NCI-H146 treated with DMSO at 0.1 percent for 48 hours (cell line): ENCODE measurements around the gene TP63.
"Not testable (repeated sequence)": the region's sequence is repeated elsewhere in the genome, so short reads cannot be mapped to it uniquely, and the experiment has no call there.

Experiments
- DNase-seq: peaks from one replicate; lab custom pipeline; 2025; ENCODE audit not compliant: unreplicated experiment; lab: John Stamatoyannopoulos, UW

TP63 gene

GRCh38 chr3:189631373-189631408 lies at the start of gene TP63:
Gene TP63, plus strand, starts transcription at chr3:189631389. Its CDS starts 127 bp downstream, at chr3:189631516.
- no peak for DNase-seq

DNA sequence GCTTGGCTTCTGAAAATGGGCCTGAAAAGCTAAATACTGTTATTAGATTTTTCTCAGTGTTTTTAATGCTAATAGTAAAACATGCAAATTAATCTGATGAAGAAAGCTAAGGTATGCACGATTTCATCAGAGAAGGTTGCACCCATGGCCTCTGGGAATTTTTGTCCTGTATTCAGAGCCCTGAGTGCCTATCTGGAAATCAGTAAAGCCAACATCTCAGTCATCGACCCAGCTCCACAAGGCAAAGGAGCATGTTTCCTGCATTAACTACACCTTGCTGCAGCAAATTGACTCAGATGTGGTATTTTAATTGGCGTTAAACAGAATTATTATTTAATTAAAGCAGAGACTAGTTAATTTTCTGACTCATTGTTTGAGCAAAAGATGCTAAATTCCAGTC lies 49.0 kb upstream of the TP63 start:
- no peak for DNase-seq

- DNase-seq, result no peak
Measured at GRCh38 chr3:189584645-189585044, 46.5 kb upstream of the TP63 start.

- DNase-seq, result no peak
Measured at GRCh38 chr3:189586941-189587663, 44.1 kb upstream of the TP63 start.

DNA sequence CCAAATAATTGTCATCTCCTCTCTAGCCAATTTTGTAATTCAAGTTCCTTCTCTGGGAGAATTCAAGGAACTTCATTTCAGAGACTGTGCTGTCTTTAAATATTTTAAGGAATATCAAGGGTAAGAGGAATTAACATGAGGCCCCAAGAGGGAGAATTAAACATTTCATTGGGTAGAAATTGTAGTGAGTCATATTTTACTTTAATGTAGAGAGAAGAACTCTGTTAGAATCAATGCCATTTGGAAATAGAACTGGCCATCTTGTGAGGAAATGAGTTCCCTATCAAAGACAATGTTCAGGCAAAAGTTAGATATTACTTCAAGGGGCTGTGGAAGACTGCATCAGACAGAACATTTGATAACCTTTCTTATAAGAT lies 43.5 kb upstream of the TP63 start:
- DNase-seq, result no peak

DNA sequence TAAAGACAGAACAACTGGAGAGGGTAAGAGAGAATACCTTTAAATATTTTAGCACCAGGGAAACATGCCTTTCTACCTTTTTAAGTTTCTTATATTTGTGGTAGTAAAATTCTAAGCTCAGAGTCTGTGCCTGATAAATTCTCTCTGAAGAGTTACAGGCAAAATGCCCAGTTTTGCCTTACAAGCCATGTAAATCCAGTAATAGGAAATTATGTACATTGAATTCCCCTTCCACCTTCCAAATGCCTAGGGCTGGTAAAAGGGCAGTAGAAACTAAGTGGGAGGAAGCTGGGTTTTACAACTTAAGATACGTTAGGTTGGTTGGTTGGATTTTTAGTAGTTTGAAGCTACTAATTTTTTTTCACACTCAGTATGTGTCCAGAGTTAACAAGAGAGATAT lies 43.1 kb upstream of the TP63 start:
- DNase-seq, result no peak

- no peak for DNase-seq
Measured at GRCh38 chr3:189588475-189589178, 42.6 kb upstream of the TP63 start.

DNA sequence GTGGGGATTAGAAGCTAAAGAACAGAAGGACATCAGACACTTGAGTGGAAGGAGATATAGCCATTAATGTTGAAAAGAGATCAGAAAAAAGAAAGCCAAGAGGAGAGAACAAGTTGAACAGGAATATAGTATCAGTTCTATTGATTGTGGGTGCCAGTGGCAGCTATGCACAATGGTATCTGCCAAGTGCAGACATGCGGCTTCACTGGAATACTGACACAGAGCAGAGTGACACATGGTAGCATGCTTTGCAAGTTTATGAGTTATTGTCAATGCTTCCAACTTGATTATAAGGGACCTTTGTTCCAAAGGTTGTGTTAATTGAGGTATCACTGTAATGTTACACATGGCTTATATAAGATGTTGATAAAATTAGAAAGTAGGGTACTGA lies 42.0 kb upstream of the TP63 start:
- no peak for DNase-seq

DNA sequence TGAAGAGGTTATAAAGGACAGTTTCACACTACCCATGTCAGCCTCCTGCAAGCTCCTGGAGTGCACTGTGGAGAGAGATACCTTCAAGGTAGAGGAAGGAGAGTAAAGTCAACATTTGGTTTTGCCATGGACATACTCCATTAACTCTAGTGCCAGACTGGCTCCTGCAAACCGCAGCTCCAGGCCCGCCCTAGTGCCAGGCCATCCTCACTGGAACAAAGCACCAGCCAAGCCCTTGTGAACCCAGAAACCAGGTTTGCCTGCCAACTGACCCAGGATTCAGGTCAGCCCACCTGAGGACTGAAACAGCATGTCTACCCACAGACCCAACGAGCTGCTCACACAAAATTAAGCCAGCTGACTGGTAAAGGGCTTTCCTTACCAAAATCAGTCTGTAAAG lies 41.0 kb upstream of the TP63 start:
- no peak for DNase-seq

GRCh38 chr3:189593581-189593980 lies 37.6 kb upstream of the TP63 start:
- no peak for DNase-seq

- not testable (repeated sequence) for DNase-seq
Measured at GRCh38 chr3:189596078-189596979, 34.9 kb upstream of the TP63 start.

- DNase-seq, result no peak
Measured at GRCh38 chr3:189597918-189598317, 33.3 kb upstream of the TP63 start.

GRCh38 chr3:189598530-189599225 lies 32.5 kb upstream of the TP63 start:
- no peak for DNase-seq

DNA sequence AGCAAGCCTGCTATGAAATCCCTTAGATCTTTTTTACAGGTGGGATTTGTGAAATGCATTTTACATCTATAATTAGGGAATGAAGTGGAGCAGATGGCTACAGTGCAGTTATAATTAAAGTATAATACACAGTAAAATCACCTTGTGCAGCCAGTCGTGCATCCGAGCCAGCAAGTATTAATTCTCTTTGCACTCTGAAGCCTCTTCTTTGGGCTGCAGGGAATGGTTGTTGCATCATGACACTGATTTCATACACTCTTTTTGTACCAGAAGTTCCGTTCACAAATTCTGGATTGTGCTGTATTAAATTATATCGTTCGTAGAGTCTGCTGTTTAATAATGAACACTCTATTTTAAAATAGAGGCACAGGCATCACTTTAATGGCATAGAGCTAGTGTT lies 28.7 kb upstream of the TP63 start:
- DNase-seq, result peak; percentile 53

- no peak for DNase-seq
Measured at GRCh38 chr3:189605717-189606116, 25.5 kb upstream of the TP63 start.

- no peak for DNase-seq
Measured at GRCh38 chr3:189606774-189607173, 24.4 kb upstream of the TP63 start.

- not testable (repeated sequence) for DNase-seq
Measured at GRCh38 chr3:189612641-189613040, 18.5 kb upstream of the TP63 start.

GRCh38 chr3:189613122-189613521 lies 18.1 kb upstream of the TP63 start:
- DNase-seq, result no peak

- DNase-seq, result no peak
Measured at GRCh38 chr3:189621948-189622603, 9.1 kb upstream of the TP63 start.

- DNase-seq, result no peak
Measured at GRCh38 chr3:189622629-189623028, 8.6 kb upstream of the TP63 start.

DNA sequence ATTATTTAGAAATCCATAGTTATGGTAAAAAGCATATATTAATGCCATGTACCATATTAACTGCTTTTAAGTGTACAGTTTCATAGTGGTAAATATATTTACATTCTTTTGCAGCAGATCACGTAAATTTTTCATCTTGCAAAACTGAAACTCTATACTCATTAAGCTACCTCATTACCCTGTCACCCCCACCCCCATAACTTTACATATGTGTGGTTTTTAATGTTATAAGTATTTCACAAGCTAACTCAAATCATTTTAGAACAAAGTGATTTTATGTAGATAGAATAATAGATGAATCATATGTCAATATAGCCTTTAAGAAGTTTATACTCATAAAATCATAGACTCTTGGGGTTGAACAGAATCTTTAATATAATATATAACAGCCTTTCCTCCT lies 7.1 kb upstream of the TP63 start:
- no peak for DNase-seq
